HG03159 (cell line): ENCODE measurements around the gene RND3.

Source experiments
- ATAC-seq: cut with Tn5 transposase; IDR thresholded peaks from one replicate; pipeline ENCODE4 v1.9.1; 2021; ENCODE audit warnings: mild to moderate bottlenecking, moderate library complexity; ENCODE audit not compliant: unreplicated experiment

Gene RND3

GRCh38 chr2:150476809-150477302 is 10.6 kb downstream of the RND3 start:
- no peak for ATAC-seq

GRCh38 chr2:150476286-150476685 is 11.2 kb downstream of the RND3 start:
- no peak for ATAC-seq

GRCh38 chr2:150475479-150476250 is 11.8 kb downstream of the RND3 start:
- no peak for ATAC-seq

DNA sequence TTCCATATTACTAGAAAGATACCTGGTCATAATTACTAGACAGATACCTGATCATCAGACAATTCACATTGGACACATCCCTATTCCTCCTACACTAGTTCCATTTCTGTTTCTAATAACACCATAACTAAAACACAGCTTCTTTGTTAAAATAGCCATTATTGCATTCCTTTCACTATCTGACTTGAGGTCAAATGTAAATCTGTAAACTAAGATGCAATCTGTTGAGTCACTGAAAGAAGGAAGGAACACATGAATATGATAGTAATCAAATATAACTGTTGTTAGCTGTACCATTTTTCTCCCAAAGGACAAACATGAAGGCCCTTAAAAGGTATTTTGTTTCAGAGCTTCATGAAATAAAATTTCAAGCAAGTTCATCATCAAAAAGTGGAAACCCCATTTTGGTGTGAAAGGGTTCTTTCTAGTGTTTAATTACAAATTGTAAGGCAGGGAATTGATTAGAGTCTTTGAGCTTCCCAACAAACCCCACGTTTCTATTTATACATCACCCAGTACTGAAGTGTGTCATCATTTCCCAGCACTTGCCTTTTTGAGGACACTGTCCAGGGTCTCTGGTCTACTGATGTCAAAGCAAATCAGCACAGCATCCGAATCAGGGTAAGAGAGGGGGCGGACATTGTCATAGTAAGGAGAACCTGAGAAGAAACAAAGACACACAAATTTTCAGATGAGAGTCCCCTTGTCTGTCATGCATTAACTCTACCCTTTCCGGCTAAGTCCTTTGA is 13.0 kb downstream of the RND3 start:
- no peak for ATAC-seq

DNA sequence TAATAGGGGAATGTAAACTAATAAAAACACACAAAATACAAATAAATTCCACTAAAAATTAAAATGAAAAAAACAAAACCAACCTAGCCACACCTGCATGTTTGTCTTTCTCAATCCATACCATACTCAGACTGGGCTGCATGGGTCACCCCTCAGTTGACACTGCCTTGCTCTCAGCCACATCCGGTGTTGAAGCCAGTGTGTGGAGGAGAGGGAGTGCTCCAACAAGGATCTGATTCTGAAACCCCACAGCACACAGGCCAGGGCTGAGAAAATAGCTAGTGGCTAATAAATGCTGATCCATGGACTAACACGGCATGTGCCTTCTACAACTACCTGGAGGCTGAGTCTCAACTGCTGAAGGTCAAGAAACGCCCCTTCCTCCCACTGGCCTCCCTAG is 13.7 kb downstream of the RND3 start:
- no peak for ATAC-seq

- ATAC-seq = peak; percentile 70
These were observed 15.0 kb downstream of the RND3 start for GRCh38 chr2:150472511-150472899.

- peak; percentile 9 for ATAC-seq
These were observed 15.5 kb downstream of the RND3 start for GRCh38 chr2:150471813-150472510.

DNA sequence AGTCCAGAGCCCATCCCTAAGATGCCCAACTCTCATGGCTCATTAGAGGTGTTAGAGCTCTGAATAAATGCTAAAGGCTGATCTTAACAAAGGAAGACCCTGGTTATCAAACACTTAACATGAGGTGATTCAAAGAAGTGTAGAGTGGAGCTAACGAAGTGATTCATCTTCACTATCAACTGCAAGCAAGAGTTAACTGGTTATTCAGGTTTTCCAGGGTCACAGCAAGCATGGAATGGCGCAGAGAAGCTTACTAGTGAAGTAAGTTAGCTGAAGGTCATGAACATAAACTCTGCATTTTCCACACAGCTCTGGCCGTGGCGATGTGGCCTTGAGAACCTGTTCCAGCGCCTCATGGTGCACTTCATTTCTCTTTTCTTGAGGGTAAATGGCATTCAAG is 17.0 kb downstream of the RND3 start:
- ATAC-seq = no peak

DNA sequence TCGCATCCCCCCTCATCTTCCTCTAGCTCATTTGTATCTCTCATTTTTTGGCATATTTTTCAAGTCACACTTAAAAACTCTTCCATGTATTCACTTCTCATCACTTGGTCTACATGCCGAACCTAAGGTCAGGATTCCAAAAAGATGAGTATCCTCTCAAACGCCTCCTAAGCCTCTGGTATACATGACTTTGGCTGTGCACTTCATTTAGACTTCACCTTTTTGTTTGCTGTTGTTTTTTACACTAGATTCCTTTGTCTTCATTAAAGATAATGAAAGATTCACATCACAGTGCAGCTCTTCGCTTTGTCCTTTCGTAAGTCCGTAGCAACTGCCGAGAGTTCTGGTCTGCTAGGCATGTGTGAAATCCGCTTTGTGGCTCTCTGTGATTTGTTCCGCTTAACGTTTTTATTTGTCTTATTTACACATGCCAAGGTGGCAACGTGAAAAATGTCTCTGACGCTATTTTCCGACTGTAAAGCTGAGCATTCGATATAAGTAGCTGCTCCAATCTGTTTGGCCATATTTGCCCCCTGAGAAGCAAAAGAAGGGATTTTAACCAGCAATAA is 17.7 kb downstream of the RND3 start:
- no peak for ATAC-seq

DNA sequence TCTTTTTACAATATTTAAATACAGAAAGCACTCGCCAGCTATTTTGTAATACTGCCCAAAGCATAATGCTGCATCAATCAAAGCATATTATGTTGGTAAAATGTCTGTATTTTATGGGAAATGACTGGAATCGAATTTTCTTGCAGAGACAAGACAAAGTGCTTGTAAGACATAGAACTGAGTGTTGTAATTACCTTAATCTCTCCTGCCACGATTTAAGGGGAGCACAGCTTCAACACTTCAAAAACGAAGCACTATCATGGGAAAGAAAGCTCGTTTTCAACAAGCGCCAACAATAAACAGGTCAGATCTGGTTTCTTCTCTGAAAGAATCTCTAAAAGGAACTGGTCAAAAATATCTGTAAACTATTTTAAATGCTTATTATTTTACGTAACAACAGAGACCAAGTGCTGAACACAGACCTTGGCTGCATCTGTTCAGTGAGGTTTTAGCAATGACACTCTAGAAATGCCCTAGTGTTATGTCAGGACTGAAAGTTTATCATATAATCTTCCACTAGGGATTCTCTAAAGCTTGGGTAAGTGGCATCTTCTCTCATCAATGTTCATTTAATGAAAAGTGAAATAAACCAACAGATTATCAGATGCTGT is 19.0 kb downstream of the RND3 start:
- no peak for ATAC-seq

DNA sequence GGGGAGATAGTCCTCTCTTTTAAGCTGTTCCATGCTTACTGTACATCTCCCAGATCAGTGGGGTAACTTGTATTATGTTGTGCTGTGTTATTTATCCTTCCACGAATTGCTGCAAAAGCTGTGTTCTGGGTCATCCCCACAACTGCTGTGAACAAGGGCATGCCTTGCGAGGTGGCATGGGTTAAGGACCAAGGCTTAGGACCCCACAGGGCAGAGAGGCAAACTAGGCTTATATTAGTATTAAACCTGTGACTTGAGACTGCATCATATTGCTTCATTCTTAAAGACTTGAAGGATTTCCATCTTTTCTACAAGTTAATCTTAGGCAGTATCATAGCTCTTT is 19.9 kb downstream of the RND3 start:
- no peak for ATAC-seq

- no peak for ATAC-seq
These were observed 20.5 kb downstream of the RND3 start for GRCh38 chr2:150466741-150467620.

GRCh38 chr2:150465703-150466569 is 21.5 kb downstream of the RND3 start:
- no peak for ATAC-seq

- no peak for ATAC-seq
These were observed 22.5 kb downstream of the RND3 start for GRCh38 chr2:150464986-150465385.

GRCh38 chr2:150464270-150464669 is 23.2 kb downstream of the RND3 start:
- ATAC-seq = no peak

DNA sequence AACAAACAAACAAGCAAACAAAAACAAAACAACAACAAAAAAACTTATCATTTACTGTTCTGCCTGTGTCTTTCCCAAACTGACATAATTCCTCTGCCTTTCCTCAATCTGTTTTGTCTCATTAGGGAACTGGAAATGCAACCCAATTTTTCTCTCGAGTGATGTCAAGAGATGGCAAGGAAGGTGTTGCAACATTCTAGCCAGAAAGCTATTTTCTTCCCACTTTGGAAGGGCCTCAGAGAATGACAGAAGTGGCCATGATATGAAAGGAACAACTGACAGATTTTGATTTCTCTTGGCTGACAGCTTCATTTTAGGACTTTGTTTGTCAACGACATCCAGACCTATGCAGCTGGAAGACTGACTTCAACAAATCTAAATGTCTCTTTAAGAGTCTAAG is 24.7 kb downstream of the RND3 start:
- ATAC-seq = no peak

DNA sequence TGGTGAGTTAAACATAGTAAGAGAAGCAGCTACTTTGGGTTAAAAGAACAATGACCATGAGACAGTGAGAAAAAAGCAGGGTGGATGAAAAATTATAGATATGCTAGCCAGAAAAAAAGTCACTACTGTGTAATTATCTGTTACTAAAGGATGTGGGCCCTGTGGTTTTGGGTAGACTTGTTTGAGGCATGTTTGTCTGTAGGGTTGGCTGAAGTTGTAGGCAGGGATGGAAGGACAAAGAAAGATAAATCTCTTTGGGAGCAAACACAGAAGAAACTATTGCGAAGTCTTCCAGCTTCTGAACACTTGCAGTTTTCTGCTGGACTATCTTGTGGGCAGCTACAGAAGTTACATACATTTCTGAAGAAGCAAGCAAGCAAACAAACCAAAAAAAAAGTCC is 28.2 kb downstream of the RND3 start:
- ATAC-seq = no peak

- ATAC-seq = no peak
These were observed 36.7 kb downstream of the RND3 start for GRCh38 chr2:150450765-150451164.

DNA sequence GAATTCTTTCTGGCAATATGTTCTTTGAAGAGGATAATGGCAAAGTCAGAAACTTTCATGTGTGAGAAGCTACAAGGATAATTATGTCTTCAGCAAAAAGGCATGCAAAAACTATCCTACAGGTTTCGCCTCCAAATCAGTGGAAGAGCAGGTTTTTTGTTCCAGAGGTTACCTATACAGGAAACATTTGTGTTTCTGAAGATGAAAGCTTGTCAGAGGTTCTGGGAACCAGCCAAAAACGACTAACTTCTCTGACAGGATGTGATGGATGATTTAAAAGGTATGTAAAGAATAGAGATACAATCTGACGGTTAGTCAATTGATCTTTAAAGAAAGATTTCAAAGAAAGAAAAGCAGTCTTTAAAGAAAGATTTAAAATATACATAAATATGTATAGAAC is 37.6 kb downstream of the RND3 start:
- ATAC-seq = no peak
